H4 (cell line): ENCODE data around the gene CCNY. TPM values are rescaled to one million over a fixed set of nuclear protein-coding genes. Genes with fewer than 3 reads are reported as not detected.
"Not testable (repeated sequence)": the region's sequence is repeated elsewhere in the genome, so short reads cannot be mapped to it uniquely, and the experiment has no call there.

Experiments used
- DNase-seq: peaks from one replicate; pipeline ENCODE4 v3.0.0-alpha.2; 2015; ENCODE audit warnings: low spot score
- total RNA-seq: library from RNA; depleted of rRNA; stranded (reverse); fragments of >200 nt; shearing (Covaris generic); gene quantifications from 2 replicates; pipeline ENCODE4 v1.2.3, GENCODE V29; 2014

CCNY gene
- total RNA-seq, 1 experiment from 2014 or later = 37.6 TPM

DNA sequence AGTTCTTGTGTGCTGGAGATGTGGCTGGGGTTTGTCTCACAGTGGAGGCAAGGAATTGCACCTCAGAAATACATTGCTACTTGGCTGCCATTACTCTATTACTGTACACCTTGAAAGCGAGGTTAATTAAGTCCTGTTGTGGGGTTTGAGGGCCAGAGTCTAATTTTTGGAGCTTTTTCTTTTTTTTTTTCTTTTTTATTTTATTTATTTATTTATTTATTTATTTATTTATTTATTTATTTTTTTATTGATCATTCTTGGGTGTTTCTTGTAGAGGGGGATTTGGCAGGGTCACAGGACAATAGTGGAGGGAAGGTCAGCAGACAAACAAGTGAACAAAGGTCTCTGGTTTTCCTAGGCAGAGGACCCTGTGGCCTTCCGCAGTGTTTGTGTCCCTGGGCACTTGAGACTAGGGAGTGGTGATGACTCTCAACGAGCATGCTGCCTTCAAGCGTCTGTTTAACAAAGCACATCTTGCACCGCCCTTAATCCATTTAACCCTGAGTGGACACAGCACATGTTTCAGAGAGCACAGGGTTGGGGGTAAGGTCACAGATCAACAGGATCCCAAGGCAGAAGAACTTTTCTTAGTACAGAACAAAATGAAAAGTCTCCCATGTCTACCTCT lies 69.8 kb downstream of the CCNY start:
- not testable (repeated sequence) for DNase-seq

GRCh38 chr10:35407696-35408095 lies 71.4 kb downstream of the CCNY start:
- DNase-seq = not testable (repeated sequence)

GRCh38 chr10:35409094-35409582 lies 72.8 kb downstream of the CCNY start:
- DNase-seq = peak; percentile 92

- no peak for DNase-seq
These were observed 73.5 kb downstream of the CCNY start for GRCh38 chr10:35409808-35410207.

GRCh38 chr10:35412003-35412723 lies 75.9 kb downstream of the CCNY start:
- DNase-seq = no peak

DNA sequence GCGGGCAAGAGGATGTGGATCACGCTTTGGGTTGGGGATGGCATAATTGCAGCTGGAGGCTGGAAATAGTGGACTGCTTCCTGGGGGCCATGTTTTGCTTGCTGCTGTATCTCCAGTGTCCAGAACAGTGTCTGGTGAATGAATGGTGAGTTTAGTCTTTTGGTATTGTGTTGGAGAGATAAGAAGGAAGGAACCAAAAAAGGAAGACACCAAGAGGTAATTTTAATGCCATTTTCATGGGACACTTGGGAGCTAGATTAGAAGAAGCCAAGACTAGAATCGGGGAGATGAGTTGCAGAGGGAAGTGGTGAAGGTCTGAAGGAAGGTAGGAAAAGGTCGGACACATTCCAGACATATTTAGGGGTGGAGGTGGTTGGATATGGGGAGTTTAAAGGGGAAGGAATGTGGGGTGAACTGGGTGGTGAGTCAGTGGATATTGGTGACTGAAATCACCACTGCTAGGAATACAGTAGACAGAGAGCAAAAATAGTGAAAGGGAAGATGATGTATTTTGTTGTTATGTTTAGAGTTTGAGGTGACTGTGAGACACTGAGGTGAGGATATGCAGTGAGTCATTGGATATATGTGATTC lies 76.7 kb downstream of the CCNY start:
- DNase-seq = no peak

DNA sequence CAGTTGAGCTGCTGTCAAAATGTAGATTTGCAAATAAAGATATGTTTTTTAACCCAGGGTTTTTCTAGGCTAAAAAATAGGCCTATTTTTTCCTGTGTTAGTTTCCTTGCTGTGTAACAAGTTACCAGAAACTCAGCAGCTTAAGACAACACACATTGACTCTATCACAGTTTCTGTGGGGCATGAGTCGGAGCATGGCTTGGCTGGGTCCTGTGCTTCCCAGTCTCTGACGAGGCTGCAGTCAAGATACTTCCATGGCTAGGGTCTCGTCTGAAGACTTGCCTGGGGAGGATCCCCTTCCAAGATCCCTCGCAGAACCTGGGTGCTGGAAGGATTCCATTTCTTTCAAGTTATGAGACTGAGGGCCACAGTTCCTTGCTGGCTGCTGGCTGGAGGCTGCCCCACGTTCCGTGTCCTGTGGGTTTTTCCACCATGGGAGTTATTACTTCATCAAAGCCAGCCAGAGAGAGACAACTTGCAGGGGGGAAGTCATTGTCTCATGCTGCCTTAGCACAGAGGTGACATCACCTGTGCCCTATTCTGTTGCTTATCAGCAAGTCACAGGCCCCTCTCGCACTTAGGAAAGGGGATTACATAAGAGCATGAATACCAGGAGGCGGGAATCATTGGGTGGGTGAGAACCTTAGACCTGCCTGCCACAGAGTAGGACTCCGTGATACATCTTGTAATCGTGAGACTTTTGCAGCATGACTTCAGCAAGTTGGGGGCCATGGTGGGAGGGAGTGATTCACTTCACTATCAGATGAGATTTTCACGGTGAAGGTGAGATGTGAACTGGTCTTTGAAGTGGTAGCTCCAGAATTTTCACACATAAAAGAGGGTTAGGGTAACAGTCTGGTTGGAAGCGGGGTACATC lies 77.9 kb downstream of the CCNY start:
- no peak for DNase-seq

DNA sequence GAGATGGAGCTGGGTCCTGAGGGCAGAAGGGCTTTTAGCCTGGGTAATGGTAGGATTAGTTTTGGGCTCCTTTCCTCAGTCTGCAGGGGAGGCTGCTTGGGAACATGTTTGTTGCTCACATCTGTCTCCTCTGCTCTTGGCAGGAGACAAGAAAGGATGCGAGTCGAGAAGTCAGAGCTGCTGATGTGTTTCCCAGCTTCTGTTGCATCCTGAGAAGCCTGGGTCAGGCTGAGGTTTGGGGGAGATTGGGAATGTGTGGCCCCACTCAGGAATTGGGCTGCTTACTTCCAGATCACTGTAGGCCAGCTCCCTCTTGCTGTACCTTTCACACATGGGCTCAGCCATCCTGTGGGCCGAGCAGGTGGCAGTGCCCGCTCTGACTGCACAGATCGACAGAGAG lies 79.2 kb downstream of the CCNY start:
- DNase-seq = no peak

DNA sequence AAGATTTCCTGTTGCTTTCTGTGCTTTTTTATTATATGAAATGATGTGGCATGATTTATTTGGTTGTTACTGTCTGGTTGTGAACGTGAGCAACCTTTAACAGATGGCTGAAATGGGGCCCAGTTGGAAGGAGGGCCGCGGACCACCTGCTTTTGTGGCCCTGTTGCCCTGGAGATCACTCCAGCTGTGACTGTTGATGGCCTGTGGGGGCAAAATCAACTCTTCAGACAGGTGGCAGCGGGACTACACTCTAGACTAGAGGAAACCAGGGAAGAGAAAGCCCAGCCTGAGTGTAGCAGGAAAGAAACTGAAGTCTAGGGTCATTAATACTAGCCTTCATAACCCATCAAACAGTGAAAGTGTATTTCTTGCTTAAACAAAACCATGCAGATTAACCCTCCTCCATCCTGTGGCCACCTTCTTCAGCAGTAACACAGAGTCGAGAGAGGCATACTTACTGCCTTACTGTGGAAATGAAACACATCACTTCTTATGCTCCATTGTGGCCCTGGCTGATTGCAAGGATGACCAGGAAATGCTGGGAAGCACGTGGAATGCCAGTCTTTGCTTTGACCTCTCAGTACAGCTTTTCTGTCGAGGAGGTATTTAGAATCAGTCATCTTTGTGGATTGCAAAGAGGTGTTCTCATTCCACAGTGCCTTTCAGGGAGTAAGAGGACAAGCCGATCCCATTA lies 80.5 kb downstream of the CCNY start:
- DNase-seq = no peak

- no peak for DNase-seq
These were observed 81.0 kb downstream of the CCNY start for GRCh38 chr10:35417313-35417625.

DNA sequence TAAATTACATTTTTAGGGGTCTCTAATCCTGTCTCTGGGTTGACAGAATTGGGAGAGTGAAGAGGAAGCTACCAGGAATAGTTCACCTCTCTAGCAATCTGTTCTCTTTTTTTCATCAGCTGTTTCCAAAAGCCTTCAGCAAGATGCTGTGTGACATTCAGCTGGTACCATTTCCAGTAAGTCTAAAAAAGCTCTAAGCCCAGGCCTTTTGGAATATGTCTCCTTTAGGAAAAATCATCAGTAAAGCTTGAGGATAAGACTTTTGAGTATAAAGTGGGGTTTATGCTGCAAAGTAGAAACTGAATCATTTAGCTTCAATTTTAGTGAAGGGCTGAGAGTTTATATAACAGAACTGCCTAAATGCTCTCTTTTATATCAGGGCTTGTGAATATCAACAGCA lies 81.5 kb downstream of the CCNY start:
- no peak for DNase-seq

DNA sequence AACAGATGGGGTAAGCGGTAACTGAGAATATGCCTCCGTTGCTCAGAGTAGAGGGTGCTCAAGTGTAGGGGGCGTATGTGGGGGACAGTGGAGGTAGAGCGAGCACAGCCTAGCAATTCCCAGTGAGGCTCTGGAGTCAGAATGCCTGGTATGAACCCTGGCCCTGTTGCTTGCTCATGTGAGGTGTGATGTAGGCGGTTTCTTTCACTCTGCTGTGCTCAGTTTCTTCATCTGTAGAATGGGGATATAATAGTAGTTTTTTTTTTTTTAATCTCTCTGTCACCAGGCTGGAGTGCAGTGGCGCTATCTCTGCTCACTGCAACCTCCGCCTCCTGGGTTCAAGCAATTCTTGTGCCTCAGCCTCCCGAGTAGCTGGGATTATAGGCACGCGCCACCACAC lies 82.3 kb downstream of the CCNY start:
- not testable (repeated sequence) for DNase-seq

GRCh38 chr10:35420044-35420443 lies 83.7 kb downstream of the CCNY start:
- no peak for DNase-seq

DNA sequence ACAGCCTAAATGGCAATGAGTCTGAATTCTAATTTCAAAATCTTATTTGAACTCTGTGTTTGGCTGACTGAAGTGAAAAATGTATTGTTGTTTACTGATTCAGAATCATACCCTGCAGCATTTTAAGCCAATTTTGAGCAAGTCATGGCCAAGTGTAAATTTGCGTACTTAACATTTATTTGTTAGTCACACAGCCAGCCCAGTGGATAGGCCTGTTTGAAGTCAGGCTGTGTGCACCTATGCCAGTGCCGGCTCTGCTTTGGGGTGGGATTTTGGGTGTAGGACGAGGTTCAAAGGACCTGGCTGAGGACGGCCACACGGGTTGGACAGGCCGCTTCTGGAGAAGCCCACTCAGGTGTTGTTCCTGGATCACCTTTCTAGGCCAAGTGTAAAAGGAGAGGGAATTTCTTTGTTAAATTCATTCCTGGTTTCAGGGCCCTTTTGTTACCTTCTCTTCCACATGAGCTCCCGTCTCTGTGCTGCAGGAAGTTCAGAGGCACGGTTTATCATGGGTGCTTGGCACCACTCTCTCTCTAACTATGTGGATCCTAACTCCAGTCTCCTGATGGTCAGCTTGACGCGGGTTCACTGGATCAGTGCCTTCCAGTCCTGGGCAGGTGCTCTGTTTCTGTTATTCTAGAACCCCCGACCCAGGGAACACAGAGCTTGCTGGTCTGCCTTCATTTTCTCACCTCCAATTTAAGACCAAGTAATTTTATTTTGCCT lies 84.7 kb downstream of the CCNY start:
- DNase-seq = no peak

GRCh38 chr10:35421553-35422178 lies 85.4 kb downstream of the CCNY start:
- DNase-seq = peak; percentile 44

DNA sequence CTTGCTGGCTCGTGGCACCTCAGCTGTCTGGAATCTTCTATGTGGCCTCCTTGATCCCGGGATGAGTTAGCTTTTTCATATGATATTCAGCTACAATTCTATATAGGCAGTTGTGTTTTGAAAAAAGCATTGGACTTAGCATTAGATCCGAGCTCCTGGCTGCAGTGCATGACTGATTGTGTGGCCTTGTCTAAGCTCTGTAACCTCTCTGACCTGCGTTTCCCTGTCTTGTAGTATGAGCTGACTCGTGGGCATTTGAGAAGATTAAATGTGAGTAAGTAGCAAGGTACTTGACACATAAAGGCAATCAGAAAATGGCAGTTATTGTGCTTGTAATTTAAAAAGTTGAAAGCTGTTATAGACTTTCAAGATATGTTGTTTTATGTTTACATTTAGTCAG lies 85.9 kb downstream of the CCNY start:
- DNase-seq = no peak

DNA sequence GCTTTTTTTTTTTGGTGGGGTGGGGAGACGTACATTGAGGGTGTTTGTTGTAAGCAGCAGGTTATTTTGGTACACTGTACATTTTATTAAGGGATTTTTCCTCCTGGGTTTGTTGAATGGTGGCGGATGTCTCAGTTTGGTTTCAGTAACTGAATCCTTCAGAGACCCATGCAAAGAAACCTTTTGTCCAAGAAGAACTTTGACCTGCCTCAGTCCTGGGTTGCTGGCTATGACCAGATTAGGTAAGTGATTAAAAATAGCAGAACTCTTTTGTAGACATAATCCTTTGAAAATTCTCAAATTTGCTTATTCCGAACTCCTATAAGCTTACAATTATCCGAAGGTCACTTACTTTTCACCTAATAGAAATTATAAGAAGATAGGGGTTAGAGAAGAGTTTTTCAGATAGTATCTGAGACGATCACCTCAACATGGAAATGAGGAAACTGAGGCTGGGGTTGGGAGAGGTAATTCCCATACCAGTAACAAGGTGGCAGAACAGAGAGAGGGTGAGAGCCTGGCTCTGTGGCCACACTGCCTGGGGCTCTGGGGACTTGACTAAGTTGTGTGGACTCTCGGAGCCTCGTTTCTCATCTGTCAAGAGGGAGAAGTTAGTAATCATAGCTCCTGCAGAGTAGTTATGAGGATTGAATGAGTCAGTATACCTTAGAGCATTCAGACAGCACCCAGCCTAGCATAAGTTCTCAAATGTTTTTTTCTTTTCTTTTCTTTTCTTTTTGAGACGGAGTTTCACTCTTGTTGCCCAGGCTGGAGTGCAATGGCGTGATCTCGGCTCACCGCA lies 87.4 kb downstream of the CCNY start:
- no peak for DNase-seq

GRCh38 chr10:35424680-35425285 lies 88.5 kb downstream of the CCNY start:
- DNase-seq = no peak

DNA sequence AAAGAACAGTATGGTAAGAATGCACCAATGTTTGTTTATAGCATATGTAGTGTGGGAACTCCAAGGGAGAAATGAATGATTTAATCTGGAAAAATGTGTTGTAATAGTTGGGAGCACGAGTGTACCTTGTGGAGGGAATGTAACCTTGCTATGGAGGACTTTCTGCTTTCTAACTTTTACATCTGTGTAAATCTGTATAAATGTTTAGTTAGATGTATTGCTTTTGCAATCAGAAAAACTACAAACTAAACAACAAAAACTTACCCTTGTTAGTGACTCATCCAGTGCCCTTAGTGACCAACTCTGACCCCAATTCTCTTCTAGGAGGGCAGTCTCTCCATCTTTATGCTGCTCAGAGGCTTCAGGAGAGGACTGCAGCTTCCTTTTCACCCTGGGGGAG lies 89.3 kb downstream of the CCNY start:
- DNase-seq = no peak
